A673 (cell line): ENCODE results near the gene PTRH2. TPM values are rescaled to one million over a fixed set of nuclear protein-coding genes. Genes with fewer than 3 reads are reported as not detected.

ENCODE experiments used
- BruUV-seq: library from RNA; stranded (reverse); fragments of 400-500 nt; replicated peaks from 2 replicates; lab custom pipeline; 2021; lab: Mats Ljungman, UMichigan
- CTCF ChIA-PET: fragments of 300-600 bp; sonication (Branson Sonifier 250); formaldehyde crosslinking; loops from one replicate; lab custom pipeline; 2022; ENCODE audit warnings: antibody characterized with exemption; lab: Charles Lee
- POLR2A ChIA-PET: fragments of 300-600 bp; sonication (Branson Sonifier 250); formaldehyde crosslinking; loops from one replicate; lab custom pipeline; 2022; ENCODE audit warnings: antibody characterized with exemption; ENCODE audit not compliant: low non-redundant PET; lab: Charles Lee
- DNase-seq: peaks from one replicate; pipeline ENCODE4 v3.0.0-alpha.2; 2015; ENCODE audit warnings: low spot score
- H3K27ac ChIP-seq: fragments of 200-600 bp; sonication (generic); 2 replicates; pipeline ENCODE4 v1.5.1; 2016; ENCODE audit warnings: mixed run types, low read depth, mild to moderate bottlenecking, mixed read lengths, antibody characterized with exemption, low read length; ENCODE audit not compliant: poor library complexity, severe bottlenecking
- H3K27me3 ChIP-seq: fragments of 200-600 bp; sonication (generic); replicated peaks from 2 replicates; pipeline ENCODE4 v1.6.1; 2017; ENCODE audit warnings: mixed run types, low read depth, mild to moderate bottlenecking, mixed read lengths, antibody characterized with exemption, low read length; ENCODE audit not compliant: insufficient read depth, poor library complexity
- H3K36me3 ChIP-seq: fragments of 200-600 bp; sonication (generic); 2 replicates; pipeline ENCODE4 v1.6.1; 2016; ENCODE audit warnings: mixed run types, mild to moderate bottlenecking, mixed read lengths, antibody characterized with exemption, low read length; ENCODE audit not compliant: insufficient read depth, poor library complexity, severe bottlenecking
- H3K4me1 ChIP-seq: fragments of 200-600 bp; sonication (generic); 2 replicates; pipeline ENCODE4 v1.6.1; 2017; ENCODE audit warnings: mixed run types, mild to moderate bottlenecking, mixed read lengths, antibody characterized with exemption, low read length; ENCODE audit not compliant: insufficient read depth, poor library complexity, severe bottlenecking
- H3K4me3 ChIP-seq: fragments of 200-600 bp; sonication (generic); 2 replicates; pipeline ENCODE4 v1.5.1; 2016; ENCODE audit warnings: low read depth, mixed run types, mild to moderate bottlenecking, mixed read lengths, low read length; ENCODE audit not compliant: poor library complexity, severe bottlenecking
- H3K9me3 ChIP-seq: fragments of 200-600 bp; sonication (generic); 2 replicates; pipeline ENCODE4 v1.6.1; 2016; ENCODE audit warnings: mixed run types, low read depth, mild to moderate bottlenecking, mixed read lengths, antibody characterized with exemption, low read length; ENCODE audit not compliant: poor library complexity, severe bottlenecking
- CTCF ChIP-seq: fragments of 300-800, 200-600 bp; sonication (generic); conservative IDR thresholded peaks from 2 replicates; pipeline ENCODE4 v1.5.1; 2017; ENCODE audit warnings: low read depth, mild to moderate bottlenecking, antibody characterized with exemption, low read length, moderate library complexity, mixed read lengths
- EZH2 ChIP-seq: fragments of 200-600 bp; sonication (generic); IDR thresholded peaks from 2 replicates; pipeline ENCODE4 v1.6.1; 2017; ENCODE audit warnings: borderline replicate concordance, low read depth, mild to moderate bottlenecking, mixed read lengths, antibody characterized with exemption, low read length; ENCODE audit not compliant: poor library complexity, severe bottlenecking
- intact Hi-C: fragments of 100-400 bp; cut with micrococcal nuclease; formaldehyde crosslinking; loops from one replicate; pipeline ENCODE4 v1.10.0; 2022; ENCODE audit not compliant: unreplicated experiment
- total RNA-seq: library from RNA; stranded (reverse); gene quantifications from 2 replicates; pipeline ENCODE4 v1.2.3, GENCODE V29; 2021

Gene PTRH2
- total RNA-seq, 1 experiment from 2014 or later, result 50.3 TPM

GRCh38 chr17:59725691-59726090 lies 18.5 kb upstream of the PTRH2 start:
- DNase-seq, result no peak
- Histone ChIP-seq H3K4me1 (peaks cover 6% of the 10 kb centered on the region), H3K27ac (no peak overlapping the region), H3K36me3 (no peaks in the 10 kb centered on the region), H3K27me3 (no peaks in the 10 kb centered on the region), H3K9me3 (no peaks in the 10 kb centered on the region), H3K4me3 (no peak overlapping the region)
- no peak for TF ChIP-seq CTCF
- no peak for TF ChIP-seq EZH2
- ChIA-PET POLR2A (no interaction called here), CTCF (interaction anchor here (0.6 kb wide), 1 partner anchor 19 kb away, joined by 7 read pairs; the partner anchor contains the start of gene PTRH2)
- BruUV-seq, result no TSS peak
- intact Hi-C loops, result no loop called here

GRCh38 chr17:59723607-59724006 lies 16.4 kb upstream of the PTRH2 start:
- Histone ChIP-seq H3K27me3 (no peaks in the 10 kb centered on the region), H3K9me3 (no peaks in the 10 kb centered on the region), H3K4me3 (no peak overlapping the region), H3K36me3 (no peaks in the 10 kb centered on the region), H3K4me1 (peaks cover 12% of the 10 kb centered on the region), H3K27ac (no peak overlapping the region)
- POLR2A ChIA-PET, result no interaction called here
- DNase-seq, result no peak
- no TSS peak for BruUV-seq
- intact Hi-C loops, result no loop called here
- CTCF ChIA-PET, result no interaction called here
- TF ChIP-seq EZH2 (no peak), CTCF (no peak)

- intact Hi-C loops, result no loop called here
- Histone ChIP-seq H3K9me3 (no peaks in the 10 kb centered on the region), H3K27ac (no peak overlapping the region), H3K36me3 (no peaks in the 10 kb centered on the region), H3K4me3 (no peak overlapping the region), H3K27me3 (no peaks in the 10 kb centered on the region), H3K4me1 (peaks cover 12% of the 10 kb centered on the region)
- ChIA-PET POLR2A (no interaction called here), CTCF (no interaction called here)
- TF ChIP-seq CTCF, result no peak
- TF ChIP-seq EZH2, result no peak
- DNase-seq, result no peak
- BruUV-seq, result no TSS peak
Observed at GRCh38 chr17:59723041-59723440, 15.8 kb upstream of the PTRH2 start.
